Heart right ventricle (tissue), 16 donors: Measurements from ENCODE around the gene SOWAHA. TPM values are rescaled to one million over a fixed set of nuclear protein-coding genes. Genes with fewer than 3 reads are reported as not detected.

Experiments
- ATAC-seq, 8 donors: fragments of 200-7000 bp; cut with Tn5 transposase; one replicate each; pipeline ENCODE4 v1.9.1; 2020; ENCODE audit warnings: mild to moderate bottlenecking in 8 of 8, moderate library complexity in 8 of 8, moderate number of reproducible peaks in 1 of 8
- DNase-seq, 2 donors: peaks; one replicate each; pipeline ENCODE4 v3.0.0-alpha.2; 2020
- H3K27ac ChIP-seq, 10 donors: fragments of 200-600 bp; sonication (generic) in 2 of 10; one replicate each; pipeline versions ENCODE4 v1.5.0 to v1.8.0; 2020 to 2022; ENCODE audit warnings: mild to moderate bottlenecking in 3 of 10
- H3K27me3 ChIP-seq, 7 donors: fragments of 200-600 bp; one replicate each; pipeline ENCODE4 v1.8.0; 2021 to 2022; ENCODE audit warnings: mild to moderate bottlenecking in 2 of 7
- H3K36me3 ChIP-seq, 9 donors: fragments of 200-600 bp; sonication (generic) in 1 of 9; one replicate each; pipeline versions ENCODE4 v1.5.0 to v1.8.0; 2020 to 2022; ENCODE audit warnings: mild to moderate bottlenecking in 2 of 9
- H3K4me1 ChIP-seq, 9 donors: fragments of 200-600 bp; sonication (generic) in 1 of 9; one replicate each; pipeline versions ENCODE4 v1.5.0 to v1.8.0; 2020 to 2022; ENCODE audit warnings: mild to moderate bottlenecking in 4 of 9
- H3K4me3 ChIP-seq, 10 donors: fragments of 200-600 bp; sonication (generic) in 2 of 10; one replicate each; pipeline versions ENCODE4 v1.5.0 to v1.8.0; 2020 to 2022; ENCODE audit warnings: mild to moderate bottlenecking in 7 of 10, moderate library complexity in 2 of 10
- H3K9me3 ChIP-seq, 11 donors: fragments of 200-600 bp in 10 of 11; sonication (generic) in 2 of 11; one replicate each; pipeline versions ENCODE4 v1.5.0 to v1.8.0; 2013 to 2022; ENCODE audit warnings: mild to moderate bottlenecking in 2 of 11, control low read depth in 1 of 11, moderate library complexity in 1 of 11
- CTCF ChIP-seq, 9 donors: fragments of 200-600 bp; sonication (generic) in 2 of 9; IDR thresholded peaks; one replicate each; pipeline versions ENCODE4 v1.5.0 to v1.8.0; 2021 to 2022; ENCODE audit warnings: antibody characterized with exemption in 9 of 9, mild to moderate bottlenecking in 5 of 9, moderate library complexity in 1 of 9
- WGBS, 2 donors: extraction: QIAGEN DNeasy Blood & Tissue Kit; methylation state at CpG; one replicate each; pipeline ENCODE4 v1.1.7; 2013; ENCODE audit warnings: inconsistent platforms in 1 of 2; 5-methylcytosine and 5-hydroxymethylcytosine counted together
- intact Hi-C, 10 donors: fragments of 100-400 bp; cut with DNase I; formaldehyde crosslinking; loops; one replicate each; pipeline versions ENCODE4 v1.11.1 to v1.14.2; 2022
- polyA plus RNA-seq, 2 donors: library from polyadenylated mRNA; stranded (reverse); fragments of 200-250 nt; gene quantifications; one replicate each; pipeline ENCODE4 v1.2.3, GENCODE V29; 2013
- total RNA-seq, 10 donors: library from RNA; stranded (reverse); fragmentation: NEBNext Ultra II Directional in 3 of 10; extraction: Animal tissue kit (Norgen Biotek cat#: 25700) in 3 of 10; gene quantifications; one replicate each; pipeline versions ENCODE4 v1.2.1 to v1.2.4, GENCODE V29; 2021 to 2023
- donor health status: Arrhythmogenic right ventricular cardiomyopathy.
- donor health status: ischemic (EF 13 %, LVEDD 7.1; RV severe dilation, severe dysfunction).
- donor health status: healthy with polysubstance abuse.
- donor health status: DM: no; HTN: yes; CAD: no.
- donor health status: DM: no; HTN: no; CAD: no.
- donor health status: ischemic (EF 25% LVEDD 6.9; RV normal size, moderate dysfunction).
- donor health status: ischemic (EF 25% LVEDD 5.7; RV mildly dilated, moderate dysfunction).
- donor health status: healthy.
- donor health status: DM: yes; HTN: yes; CAD: no.
- donor health status: Ischemic cardiomyopathy.
- donor health status: ischemic (EF 35%, LVEDD 5.7; RV mildly dilated, moderate dysfunction).
- donor health status: nonischemic (EF 11% LVEDD 7.7; RV severe dilation, severe dysfunction).
- donor health status: DM: yes; HTN: yes; CAD: no.
- donor health status: PGD.
- donor health status: ischemic (EF 29% LVEDD 5.4; RV normal size, mild dysfunction).
- donor health status: nonischemic (EF 23%, LVEDD 6.1; RV moderate dilation, normal function).

Gene SOWAHA
- total and polyA plus RNA-seq, 12 donors: 0.07 to 0.19 (median 0.13) TPM; not detected in 7

- DNase-seq (no peak), ATAC-seq (no peak)
- intact Hi-C loops: loop anchor here in 1 of 10 donors (10.0 kb wide), 1 partner anchor 208 kb away; no protein-coding TSS in a partner anchor
Observed at GRCh38 chr5:132836852-132837251, 23.8 kb downstream of the SOWAHA start.

GRCh38 chr5:132837868-132838267 is 24.8 kb downstream of the SOWAHA start:
- Histone ChIP-seq H3K4me1 (peaks cover 0 to 27% (median 7%) of the 10 kb centered on the region in 9 donors), H3K27ac (no peak overlapping the region), H3K36me3 (no peaks in the 10 kb centered on the region), H3K9me3 (no peaks in the 10 kb centered on the region), H3K27me3 (no peaks in the 10 kb centered on the region), H3K4me3 (no peak overlapping the region)
- intact Hi-C loops: loop anchor here in 1 of 10 donors (10.0 kb wide), 1 partner anchor 207 kb away; no protein-coding TSS in a partner anchor
- TF ChIP-seq CTCF (IDR thresholded peaks at IDR 0.05): no peak
- 74 to 81% methylated on average over 2 of the region's 2 CpGs for WGBS, 2 donors
- no peak for ATAC-seq
- no peak for DNase-seq

More at GRCh38 chr5:132836852-132837251, 23.8 kb downstream of the SOWAHA start:
- peaks cover 0 to 27% (median 7%) of the 10 kb centered on the region in 9 donors for H3K4me1 ChIP-seq
- no peak overlapping the region for H3K27ac ChIP-seq
- H3K27me3 ChIP-seq: no peaks in the 10 kb centered on the region
- TF ChIP-seq CTCF (IDR thresholded peaks at IDR 0.05): no peak
- WGBS, 2 donors: 100% methylated on average over 1 of the region's 1 CpG
- H3K9me3 ChIP-seq: no peaks in the 10 kb centered on the region
- no peak overlapping the region for H3K4me3 ChIP-seq
- H3K36me3 ChIP-seq: no peaks in the 10 kb centered on the region

GRCh38 chr5:132838516-132839282 is 25.6 kb downstream of the SOWAHA start:
- WGBS, 2 donors: 77 to 82% methylated on average over 3 of the region's 3 CpGs
- intact Hi-C loops: loop anchor here in 1 of 10 donors (10.0 kb wide), 1 partner anchor 206 kb away; no protein-coding TSS in a partner anchor
- Histone ChIP-seq H3K4me1 (peaks cover 0 to 27% (median 7%) of the 10 kb centered on the region in 9 donors), H3K9me3 (no peaks in the 10 kb centered on the region), H3K27me3 (no peaks in the 10 kb centered on the region), H3K27ac (peak overlapping the region in 7 of 10 donors; percentile 50 to 78 (median 64)), H3K36me3 (no peaks in the 10 kb centered on the region), H3K4me3 (no peak overlapping the region)
- TF ChIP-seq CTCF (IDR thresholded peaks at IDR 0.05): no peak
- no peak for ATAC-seq
- DNase-seq: no peak

GRCh38 chr5:132839426-132840301 is 26.6 kb downstream of the SOWAHA start:
- DNase-seq (no peak), ATAC-seq (peak in 5 of 8 donors; percentile 31 to 65 (median 58))
- H3K36me3 ChIP-seq: no peaks in the 10 kb centered on the region
- H3K4me3 ChIP-seq: no peak overlapping the region
- no peak for TF ChIP-seq CTCF (IDR thresholded peaks at IDR 0.05)
- peak overlapping the region in 9 of 10 donors; percentile 18 to 78 (median 58) for H3K27ac ChIP-seq
- no peaks in the 10 kb centered on the region for H3K27me3 ChIP-seq
- H3K9me3 ChIP-seq: no peaks in the 10 kb centered on the region
- peaks cover 0 to 27% (median 7%) of the 10 kb centered on the region in 9 donors for H3K4me1 ChIP-seq
- 77 to 88% methylated on average over 8 of the region's 8 CpGs for WGBS, 2 donors
- intact Hi-C loops: loop anchor here in 1 of 10 donors (10.0 kb wide), 1 partner anchor 205 kb away; no protein-coding TSS in a partner anchor
